GM12874 (cell line): Measurements from ENCODE around the gene CHST14.

ENCODE experiments used
- TF ChIP-seq, protein P1 (sequence below): IDR thresholded peaks from 2 replicates; pipeline ENCODE4 v1.5.1; 2011; ENCODE audit warnings: low read depth, mild to moderate bottlenecking, control low read depth, low read length, moderate library complexity; ENCODE audit not compliant: insufficient read depth

The CHST14 gene

DNA sequence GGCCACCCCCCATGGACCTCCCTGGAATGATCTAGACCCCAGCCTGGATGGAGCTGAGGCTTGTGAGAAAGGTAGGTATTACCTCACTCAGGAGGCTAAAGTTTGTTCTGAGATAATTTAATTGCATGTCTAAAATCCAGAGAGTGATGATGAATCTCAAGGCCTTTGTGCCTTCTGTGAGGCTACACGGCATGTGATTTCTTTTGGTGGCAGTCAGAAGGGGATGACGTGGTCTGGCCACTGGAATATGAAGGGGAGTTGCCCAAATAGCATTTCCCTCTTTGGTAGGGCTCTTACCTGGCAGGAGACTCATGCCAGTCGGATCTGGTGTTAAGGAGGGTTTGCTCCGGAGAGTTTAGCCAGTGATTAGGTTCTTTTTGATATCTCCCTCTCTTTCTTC, 27.5 kb upstream of the CHST14 start:
- TF ChIP-seq, protein P1, sequence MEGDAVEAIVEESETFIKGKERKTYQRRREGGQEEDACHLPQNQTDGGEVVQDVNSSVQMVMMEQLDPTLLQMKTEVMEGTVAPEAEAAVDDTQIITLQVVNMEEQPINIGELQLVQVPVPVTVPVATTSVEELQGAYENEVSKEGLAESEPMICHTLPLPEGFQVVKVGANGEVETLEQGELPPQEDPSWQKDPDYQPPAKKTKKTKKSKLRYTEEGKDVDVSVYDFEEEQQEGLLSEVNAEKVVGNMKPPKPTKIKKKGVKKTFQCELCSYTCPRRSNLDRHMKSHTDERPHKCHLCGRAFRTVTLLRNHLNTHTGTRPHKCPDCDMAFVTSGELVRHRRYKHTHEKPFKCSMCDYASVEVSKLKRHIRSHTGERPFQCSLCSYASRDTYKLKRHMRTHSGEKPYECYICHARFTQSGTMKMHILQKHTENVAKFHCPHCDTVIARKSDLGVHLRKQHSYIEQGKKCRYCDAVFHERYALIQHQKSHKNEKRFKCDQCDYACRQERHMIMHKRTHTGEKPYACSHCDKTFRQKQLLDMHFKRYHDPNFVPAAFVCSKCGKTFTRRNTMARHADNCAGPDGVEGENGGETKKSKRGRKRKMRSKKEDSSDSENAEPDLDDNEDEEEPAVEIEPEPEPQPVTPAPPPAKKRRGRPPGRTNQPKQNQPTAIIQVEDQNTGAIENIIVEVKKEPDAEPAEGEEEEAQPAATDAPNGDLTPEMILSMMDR = no peak

- TF ChIP-seq, protein P1 = no peak
Measured at GRCh38 chr15:40443846-40444245, 26.9 kb upstream of the CHST14 start.

GRCh38 chr15:40444736-40445135, 26.0 kb upstream of the CHST14 start:
- TF ChIP-seq, protein P1 = no peak

DNA sequence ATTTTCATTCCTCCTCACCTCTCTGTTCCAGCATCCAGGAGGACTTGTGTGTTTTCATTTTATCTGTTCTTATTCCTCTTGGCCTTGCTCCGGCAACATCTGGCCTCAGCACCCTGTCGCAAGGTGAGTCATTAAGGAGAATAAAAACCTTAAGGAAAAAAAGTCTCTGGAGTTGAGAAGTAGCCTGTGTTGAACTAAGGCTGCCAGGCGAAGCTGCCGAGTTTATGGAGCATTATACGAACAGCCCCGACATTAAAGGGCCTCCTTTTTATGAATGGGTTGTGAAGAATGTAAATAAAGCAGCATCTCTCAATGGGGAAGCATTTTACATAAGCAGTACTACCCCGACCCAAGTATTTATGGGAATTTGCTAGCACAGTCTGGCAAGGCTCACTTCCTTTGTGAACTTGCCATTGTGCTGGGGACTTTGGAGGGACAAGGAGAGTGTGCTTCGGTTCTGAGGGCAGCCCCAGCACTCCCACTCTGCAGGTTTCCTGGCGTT, 25.3 kb upstream of the CHST14 start:
- TF ChIP-seq, protein P1 = no peak

GRCh38 chr15:40446144-40446543, 24.6 kb upstream of the CHST14 start:
- TF ChIP-seq, protein P1 = no peak

GRCh38 chr15:40448354-40448753, 22.4 kb upstream of the CHST14 start:
- TF ChIP-seq, protein P1 = no peak

GRCh38 chr15:40449275-40449674, 21.5 kb upstream of the CHST14 start:
- TF ChIP-seq, protein P1 = no peak
